A549 (cell line): ENCODE measurements around the gene PPP1R9A.

ENCODE experiments used
- EP300 ChIP-seq, 2 experiments: fragments of >200 bp; sonication (Bioruptor Twin); formaldehyde crosslinking; IDR thresholded peaks; 2 replicates in 1 of 2; 3 replicates in 1 of 2; pipeline ENCODE4 v1.6.1; 2016 to 2017
- MAFK ChIP-seq: fragments of 450-650 bp; IDR thresholded peaks from 2 replicates; pipeline ENCODE4 v1.6.1; 2014; ENCODE audit not compliant: partially characterized antibody
- MYC ChIP-seq: IDR thresholded peaks from 2 replicates; pipeline ENCODE4 v1.6.1; 2012; ENCODE audit warnings: mild to moderate bottlenecking, inconsistent platforms, low read length, improper control_type of control experiment, borderline replicate concordance
- POLR2A ChIP-seq: IDR thresholded peaks from 2 replicates; pipeline ENCODE4 v1.6.1; 2012; ENCODE audit warnings: mild to moderate bottlenecking, low read length
- RFX5 ChIP-seq: fragments of 450-650 bp; IDR thresholded peaks from 2 replicates; pipeline ENCODE4 v1.7.1; 2014; ENCODE audit warnings: antibody characterized with exemption, mild to moderate bottlenecking, moderate library complexity
- TF ChIP-seq, protein P1 (sequence below): fragments of >200 bp; sonication (Bioruptor Twin); formaldehyde crosslinking; IDR thresholded peaks from 3 replicates; pipeline ENCODE4 v1.5.1; 2016

DNA sequence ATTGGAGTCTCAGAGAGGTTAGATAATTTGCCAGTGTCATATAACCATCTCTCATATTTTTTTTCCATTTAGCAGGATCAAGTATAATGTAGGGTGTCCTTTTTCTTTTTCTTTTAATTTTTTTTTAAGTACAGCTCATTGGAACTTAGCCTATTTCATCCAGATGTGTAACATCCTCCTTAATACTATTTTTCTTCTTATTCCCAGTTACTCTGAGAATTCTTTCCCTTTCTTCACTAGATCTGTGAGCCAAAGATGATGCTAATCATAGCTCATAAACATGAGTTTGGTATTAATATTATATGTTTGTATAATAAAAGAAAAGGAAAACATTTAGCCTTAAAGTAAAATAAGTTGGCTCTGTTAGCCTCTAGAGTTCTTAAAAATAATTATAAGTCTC lies 32.8 kb downstream of the PPP1R9A start:
- TF ChIP-seq, protein P1, sequence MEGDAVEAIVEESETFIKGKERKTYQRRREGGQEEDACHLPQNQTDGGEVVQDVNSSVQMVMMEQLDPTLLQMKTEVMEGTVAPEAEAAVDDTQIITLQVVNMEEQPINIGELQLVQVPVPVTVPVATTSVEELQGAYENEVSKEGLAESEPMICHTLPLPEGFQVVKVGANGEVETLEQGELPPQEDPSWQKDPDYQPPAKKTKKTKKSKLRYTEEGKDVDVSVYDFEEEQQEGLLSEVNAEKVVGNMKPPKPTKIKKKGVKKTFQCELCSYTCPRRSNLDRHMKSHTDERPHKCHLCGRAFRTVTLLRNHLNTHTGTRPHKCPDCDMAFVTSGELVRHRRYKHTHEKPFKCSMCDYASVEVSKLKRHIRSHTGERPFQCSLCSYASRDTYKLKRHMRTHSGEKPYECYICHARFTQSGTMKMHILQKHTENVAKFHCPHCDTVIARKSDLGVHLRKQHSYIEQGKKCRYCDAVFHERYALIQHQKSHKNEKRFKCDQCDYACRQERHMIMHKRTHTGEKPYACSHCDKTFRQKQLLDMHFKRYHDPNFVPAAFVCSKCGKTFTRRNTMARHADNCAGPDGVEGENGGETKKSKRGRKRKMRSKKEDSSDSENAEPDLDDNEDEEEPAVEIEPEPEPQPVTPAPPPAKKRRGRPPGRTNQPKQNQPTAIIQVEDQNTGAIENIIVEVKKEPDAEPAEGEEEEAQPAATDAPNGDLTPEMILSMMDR = no peak
- TF ChIP-seq POLR2A (no peak), EP300 (IDR thresholded peaks at IDR 0.05) (no peak), MAFK (no peak), RFX5 (no peak), MYC (no peak)
